ENCODE measurements around the gene USP49. TPM values are rescaled to one million over a fixed set of nuclear protein-coding genes. Genes with fewer than 3 reads are reported as not detected.

The USP49 gene
- total and polyA plus RNA-seq, 2 of the 13 experiments (the other 11 are each of a cell fraction or from before 2014, with no cell fraction given): 2.9 to 4.3 TPM

DNA sequence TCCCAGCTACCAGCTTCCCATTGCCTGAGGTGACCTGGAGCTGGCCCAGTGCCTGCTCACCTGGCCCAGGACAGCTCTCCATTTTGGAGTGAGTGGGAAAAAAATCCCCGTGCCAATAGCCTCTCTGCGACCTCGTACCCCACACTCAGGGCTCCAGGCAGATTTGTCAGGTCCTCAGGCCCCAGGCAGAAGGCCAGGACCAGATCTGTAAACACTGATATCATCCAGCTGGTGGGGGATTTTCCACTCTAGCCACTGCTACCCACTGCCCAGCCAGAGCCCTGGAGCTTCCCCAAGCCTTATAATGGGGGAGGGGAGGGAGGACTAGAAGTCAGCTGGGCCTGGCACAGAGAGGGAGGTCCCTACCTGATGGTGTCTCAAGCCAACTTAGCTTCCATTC, 146.6 kb downstream of the USP49 start (continued):
- 0 out of 2 replicates have a peak, but pooled peaks have one; percentile 40 for TF ChIP-seq KDM2A (CRISPR knock-in tag; IDR thresholded peaks at IDR 0.05; ENCODE audit: borderline replicate concordance, low read depth)
- no peak for TF ChIP-seq SOX13 (IDR thresholded peaks at IDR 0.05)
- TF ChIP-seq SOX13 (CRISPR knock-in tag; conservative IDR thresholded peaks at IDR 0.05 in 1 of 2, IDR thresholded peaks at IDR 0.05 in 1 of 2): peak in 1 of 2 experiments; percentile 46; a peak in 1 of 4 replicates
- peak; percentile 64; the same call in 1 of the 2 replicates for TF ChIP-seq GATAD2A (CRISPR knock-in tag; IDR thresholded peaks at IDR 0.05)
- TF ChIP-seq NRL (CRISPR knock-in tag; IDR thresholded peaks at IDR 0.05; ENCODE audit: borderline replicate concordance): no peak
- no peak for TF ChIP-seq ADNP (CRISPR knock-in tag; IDR thresholded peaks at IDR 0.05)
- TF ChIP-seq ZNF281 (CRISPR knock-in tag; IDR thresholded peaks at IDR 0.05; ENCODE audit: borderline replicate concordance): peak; percentile 69; the same call in 1 of the 2 replicates
- no peak for TF ChIP-seq FOXM1 (CRISPR knock-in tag; IDR thresholded peaks at IDR 0.05)
- TF ChIP-seq POLR2G (IDR thresholded peaks at IDR 0.05; ENCODE audit: low read depth, low read length): peak; percentile 69
- TF ChIP-seq, protein P1, sequence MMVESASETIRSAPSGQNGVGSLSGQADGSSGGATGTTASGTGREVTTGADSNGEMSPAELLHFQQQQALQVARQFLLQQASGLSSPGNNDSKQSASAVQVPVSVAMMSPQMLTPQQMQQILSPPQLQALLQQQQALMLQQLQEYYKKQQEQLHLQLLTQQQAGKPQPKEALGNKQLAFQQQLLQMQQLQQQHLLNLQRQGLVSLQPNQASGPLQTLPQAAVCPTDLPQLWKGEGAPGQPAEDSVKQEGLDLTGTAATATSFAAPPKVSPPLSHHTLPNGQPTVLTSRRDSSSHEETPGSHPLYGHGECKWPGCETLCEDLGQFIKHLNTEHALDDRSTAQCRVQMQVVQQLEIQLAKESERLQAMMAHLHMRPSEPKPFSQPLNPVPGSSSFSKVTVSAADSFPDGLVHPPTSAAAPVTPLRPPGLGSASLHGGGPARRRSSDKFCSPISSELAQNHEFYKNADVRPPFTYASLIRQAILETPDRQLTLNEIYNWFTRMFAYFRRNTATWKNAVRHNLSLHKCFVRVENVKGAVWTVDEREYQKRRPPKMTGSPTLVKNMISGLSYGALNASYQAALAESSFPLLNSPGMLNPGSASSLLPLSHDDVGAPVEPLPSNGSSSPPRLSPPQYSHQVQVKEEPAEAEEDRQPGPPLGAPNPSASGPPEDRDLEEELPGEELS (CRISPR knock-in tag; IDR thresholded peaks at IDR 0.05): 0 out of 2 replicates have a peak, but pooled peaks have one; percentile 33
- TF ChIP-seq ZNF615 (CRISPR knock-in tag; IDR thresholded peaks at IDR 0.05; ENCODE audit: borderline replicate concordance): no peak; the same call in 1 of the 2 replicates
- TF ChIP-seq CENPX (CRISPR knock-in tag; IDR thresholded peaks at IDR 0.05): no peak
- TF ChIP-seq ARNT2 (CRISPR knock-in tag; IDR thresholded peaks at IDR 0.05; ENCODE audit: low read depth): no peak
- TF ChIP-seq, protein P2, sequence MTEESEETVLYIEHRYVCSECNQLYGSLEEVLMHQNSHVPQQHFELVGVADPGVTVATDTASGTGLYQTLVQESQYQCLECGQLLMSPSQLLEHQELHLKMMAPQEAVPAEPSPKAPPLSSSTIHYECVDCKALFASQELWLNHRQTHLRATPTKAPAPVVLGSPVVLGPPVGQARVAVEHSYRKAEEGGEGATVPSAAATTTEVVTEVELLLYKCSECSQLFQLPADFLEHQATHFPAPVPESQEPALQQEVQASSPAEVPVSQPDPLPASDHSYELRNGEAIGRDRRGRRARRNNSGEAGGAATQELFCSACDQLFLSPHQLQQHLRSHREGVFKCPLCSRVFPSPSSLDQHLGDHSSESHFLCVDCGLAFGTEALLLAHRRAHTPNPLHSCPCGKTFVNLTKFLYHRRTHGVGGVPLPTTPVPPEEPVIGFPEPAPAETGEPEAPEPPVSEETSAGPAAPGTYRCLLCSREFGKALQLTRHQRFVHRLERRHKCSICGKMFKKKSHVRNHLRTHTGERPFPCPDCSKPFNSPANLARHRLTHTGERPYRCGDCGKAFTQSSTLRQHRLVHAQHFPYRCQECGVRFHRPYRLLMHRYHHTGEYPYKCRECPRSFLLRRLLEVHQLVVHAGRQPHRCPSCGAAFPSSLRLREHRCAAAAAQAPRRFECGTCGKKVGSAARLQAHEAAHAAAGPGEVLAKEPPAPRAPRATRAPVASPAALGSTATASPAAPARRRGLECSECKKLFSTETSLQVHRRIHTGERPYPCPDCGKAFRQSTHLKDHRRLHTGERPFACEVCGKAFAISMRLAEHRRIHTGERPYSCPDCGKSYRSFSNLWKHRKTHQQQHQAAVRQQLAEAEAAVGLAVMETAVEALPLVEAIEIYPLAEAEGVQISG (CRISPR knock-in tag; IDR thresholded peaks at IDR 0.05): peak; percentile 20; the same call in 1 of the 2 replicates
- TF ChIP-seq MEIS1 (CRISPR knock-in tag; IDR thresholded peaks at IDR 0.05; ENCODE audit: borderline replicate concordance): no peak
- TF ChIP-seq SMAD1 (CRISPR knock-in tag; IDR thresholded peaks at IDR 0.05; ENCODE audit: borderline replicate concordance, low read depth): no peak
- TF ChIP-seq, protein P3, sequence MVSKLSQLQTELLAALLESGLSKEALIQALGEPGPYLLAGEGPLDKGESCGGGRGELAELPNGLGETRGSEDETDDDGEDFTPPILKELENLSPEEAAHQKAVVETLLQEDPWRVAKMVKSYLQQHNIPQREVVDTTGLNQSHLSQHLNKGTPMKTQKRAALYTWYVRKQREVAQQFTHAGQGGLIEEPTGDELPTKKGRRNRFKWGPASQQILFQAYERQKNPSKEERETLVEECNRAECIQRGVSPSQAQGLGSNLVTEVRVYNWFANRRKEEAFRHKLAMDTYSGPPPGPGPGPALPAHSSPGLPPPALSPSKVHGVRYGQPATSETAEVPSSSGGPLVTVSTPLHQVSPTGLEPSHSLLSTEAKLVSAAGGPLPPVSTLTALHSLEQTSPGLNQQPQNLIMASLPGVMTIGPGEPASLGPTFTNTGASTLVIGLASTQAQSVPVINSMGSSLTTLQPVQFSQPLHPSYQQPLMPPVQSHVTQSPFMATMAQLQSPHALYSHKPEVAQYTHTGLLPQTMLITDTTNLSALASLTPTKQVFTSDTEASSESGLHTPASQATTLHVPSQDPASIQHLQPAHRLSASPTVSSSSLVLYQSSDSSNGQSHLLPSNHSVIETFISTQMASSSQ (IDR thresholded peaks at IDR 0.05; ENCODE audit: low read depth): no peak
- TF ChIP-seq, protein P3 (CRISPR knock-in tag; IDR thresholded peaks at IDR 0.05; ENCODE audit: borderline replicate concordance): no peak
